GM18507 (cell line): ENCODE data around the gene PCDHGA10.
"Not testable (repeated sequence)": the region's sequence is repeated elsewhere in the genome, so short reads cannot be mapped to it uniquely, and the experiment has no call there.

Experiments
- DNase-seq: peaks from one replicate; pipeline ENCODE4 v3.0.0; 2011; ENCODE audit warnings: low read depth; ENCODE audit not compliant: insufficient read length; ENCODE audit errors: extremely low spot score
- FAIRE-seq: peaks from 2 replicates; lab custom pipeline; 2011; peaks lifted over from hg19 to GRCh38; lab: Jason Lieb, UNC

PCDHGA10 gene

DNA sequence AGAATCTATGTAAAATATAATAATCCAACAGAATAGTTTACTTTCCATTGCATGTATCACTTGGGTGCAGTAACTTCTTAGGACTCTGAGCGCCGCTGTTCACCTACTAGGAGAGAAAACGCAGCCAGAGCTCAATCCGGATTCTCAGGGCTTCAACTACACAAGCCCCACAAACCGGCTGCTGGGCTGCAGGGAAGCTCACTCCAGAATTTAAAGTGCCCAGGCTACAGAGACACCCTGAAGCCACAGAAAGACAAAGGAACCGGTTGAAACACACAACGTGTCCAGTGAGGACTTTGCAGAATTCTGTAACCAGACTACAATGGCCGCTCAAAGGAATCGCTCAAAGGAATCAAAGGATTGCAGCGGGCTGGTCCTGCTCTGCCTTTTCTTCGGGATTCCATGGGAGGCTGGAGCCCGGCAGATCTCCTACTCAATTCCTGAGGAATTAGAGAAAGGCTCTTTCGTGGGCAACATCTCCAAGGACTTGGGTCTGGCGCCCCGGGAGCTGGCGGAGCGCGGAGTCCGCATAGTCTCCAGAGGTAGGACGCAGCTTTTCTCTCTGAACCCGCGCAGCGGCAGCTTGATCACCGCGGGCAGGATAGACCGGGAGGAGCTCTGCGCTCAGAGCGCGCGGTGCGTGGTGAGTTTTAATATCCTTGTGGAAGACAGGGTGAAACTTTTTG, at the start of gene PCDHGA10:
Gene PCDHGA10 (plus strand): TSS at position 134 of the 686 bp plus-strand sequence. CDS start 189 bp downstream, at position 323.
- FAIRE-seq (no peak), DNase-seq (peak; percentile 23)

DNA sequence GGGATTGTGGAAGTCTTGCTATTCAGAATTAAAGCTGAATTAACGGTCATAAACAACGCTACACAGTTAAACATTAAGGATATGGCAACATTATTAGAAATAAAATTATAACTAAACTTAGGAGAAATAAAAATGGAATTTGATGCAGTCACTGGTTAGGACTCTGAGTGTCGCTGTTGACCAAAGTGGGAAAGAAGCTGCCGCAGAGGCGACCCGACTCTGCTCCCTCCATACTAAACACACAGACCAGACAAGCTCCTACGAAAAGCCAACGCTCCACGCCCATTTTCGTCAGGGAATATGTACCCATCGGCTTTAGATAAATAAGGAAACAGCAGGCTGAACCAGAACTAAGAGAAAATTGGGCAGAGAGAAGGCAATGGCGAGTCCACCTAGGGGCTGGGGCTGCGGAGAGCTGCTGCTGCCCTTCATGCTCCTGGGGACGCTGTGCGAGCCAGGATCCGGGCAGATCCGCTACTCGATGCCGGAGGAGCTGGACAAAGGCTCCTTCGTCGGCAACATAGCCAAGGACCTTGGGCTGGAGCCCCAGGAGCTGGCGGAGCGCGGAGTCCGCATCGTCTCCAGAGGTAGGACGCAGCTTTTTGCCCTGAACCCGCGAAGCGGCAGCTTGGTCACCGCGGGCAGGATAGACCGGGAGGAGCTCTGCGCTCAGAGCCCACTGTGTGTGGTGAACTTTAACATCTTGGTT, 48.7 kb upstream of the PCDHGA10 start, which contains the start of gene PCDHGA5:
Gene PCDHGA5 (plus strand): TSS at position 211 of the 709 bp plus-strand sequence. CDS start 169 bp downstream, at position 380.
- DNase-seq, result no peak
- FAIRE-seq, result no peak

DNA sequence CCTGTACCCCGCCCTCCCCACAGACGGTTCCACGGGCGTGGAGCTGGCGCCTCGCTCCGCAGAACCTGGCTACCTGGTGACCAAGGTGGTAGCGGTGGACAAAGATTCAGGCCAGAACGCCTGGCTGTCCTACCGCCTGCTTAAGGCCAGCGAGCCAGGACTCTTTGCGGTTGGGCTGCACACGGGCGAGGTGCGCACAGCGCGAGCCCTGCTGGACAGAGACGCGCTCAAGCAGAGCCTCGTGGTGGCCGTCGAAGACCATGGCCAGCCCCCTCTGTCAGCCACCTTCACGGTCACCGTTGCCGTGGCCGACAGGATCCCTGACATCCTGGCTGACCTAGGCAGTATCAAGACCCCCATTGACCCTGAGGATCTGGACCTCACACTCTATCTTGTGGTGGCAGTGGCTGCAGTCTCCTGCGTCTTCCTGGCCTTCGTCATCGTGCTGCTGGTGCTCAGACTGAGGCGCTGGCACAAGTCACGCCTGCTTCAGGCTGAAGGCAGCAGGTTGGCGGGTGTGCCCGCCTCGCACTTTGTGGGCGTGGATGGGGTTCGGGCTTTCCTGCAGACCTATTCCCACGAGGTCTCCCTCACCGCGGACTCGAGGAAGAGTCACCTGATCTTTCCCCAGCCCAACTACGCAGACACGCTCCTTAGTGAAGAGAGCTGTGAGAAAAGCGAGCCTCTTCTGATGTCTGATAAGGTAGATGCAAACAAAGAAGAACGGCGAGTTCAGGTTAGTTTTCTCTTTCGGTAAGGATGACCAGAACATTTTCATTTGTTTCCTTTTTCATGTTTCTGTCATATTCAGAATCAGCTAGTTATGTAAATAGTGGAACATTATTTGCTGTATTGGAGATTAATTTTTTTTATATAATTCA, 46.5 kb upstream of the PCDHGA10 start:
- FAIRE-seq, result no peak
- no peak for DNase-seq

DNA sequence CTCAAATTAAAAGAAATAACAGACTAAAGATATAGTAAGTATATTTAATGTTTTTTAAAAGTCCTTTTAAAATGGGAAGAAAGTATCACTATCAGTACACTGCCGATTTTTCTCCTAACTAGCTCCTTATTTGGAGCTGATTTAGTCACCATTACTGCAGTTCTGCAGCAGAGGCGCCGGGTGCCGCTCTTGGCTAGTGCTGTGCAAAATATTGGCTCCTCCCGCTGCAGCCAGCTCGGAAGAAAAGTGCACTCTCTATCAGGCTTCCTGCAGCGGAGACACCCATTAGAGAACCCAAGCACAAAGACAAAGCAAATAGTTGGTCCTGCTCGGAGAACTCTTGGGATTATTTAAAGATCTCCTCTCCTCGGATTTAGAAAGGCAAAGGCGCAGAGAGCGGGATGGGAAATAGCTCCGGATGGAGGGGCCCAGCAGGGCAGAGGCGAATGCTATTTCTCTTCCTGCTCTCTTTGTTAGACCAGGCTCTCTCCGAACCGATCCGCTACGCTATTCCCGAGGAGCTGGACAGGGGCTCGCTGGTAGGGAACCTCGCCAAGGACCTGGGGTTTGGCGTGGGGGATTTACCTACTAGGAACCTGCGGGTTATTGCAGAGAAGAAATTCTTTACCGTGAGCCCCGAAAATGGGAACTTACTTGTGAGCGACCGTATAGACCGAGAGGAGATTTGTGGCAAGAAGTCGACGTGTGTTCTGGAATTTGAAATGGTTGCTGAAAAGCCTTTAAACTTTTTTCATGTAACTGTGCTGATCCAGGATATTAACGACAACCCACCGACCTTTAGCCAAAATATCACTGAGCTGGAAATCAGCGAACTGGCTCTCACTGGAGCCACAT, 42.6 kb upstream of the PCDHGA10 start, which contains the start of gene PCDHGB3:
Gene PCDHGB3 (plus strand): TSS at position 249 of the 855 bp plus-strand sequence. CDS start 153 bp downstream, at position 402.
- FAIRE-seq (no peak), DNase-seq (peak; percentile 17)

DNA sequence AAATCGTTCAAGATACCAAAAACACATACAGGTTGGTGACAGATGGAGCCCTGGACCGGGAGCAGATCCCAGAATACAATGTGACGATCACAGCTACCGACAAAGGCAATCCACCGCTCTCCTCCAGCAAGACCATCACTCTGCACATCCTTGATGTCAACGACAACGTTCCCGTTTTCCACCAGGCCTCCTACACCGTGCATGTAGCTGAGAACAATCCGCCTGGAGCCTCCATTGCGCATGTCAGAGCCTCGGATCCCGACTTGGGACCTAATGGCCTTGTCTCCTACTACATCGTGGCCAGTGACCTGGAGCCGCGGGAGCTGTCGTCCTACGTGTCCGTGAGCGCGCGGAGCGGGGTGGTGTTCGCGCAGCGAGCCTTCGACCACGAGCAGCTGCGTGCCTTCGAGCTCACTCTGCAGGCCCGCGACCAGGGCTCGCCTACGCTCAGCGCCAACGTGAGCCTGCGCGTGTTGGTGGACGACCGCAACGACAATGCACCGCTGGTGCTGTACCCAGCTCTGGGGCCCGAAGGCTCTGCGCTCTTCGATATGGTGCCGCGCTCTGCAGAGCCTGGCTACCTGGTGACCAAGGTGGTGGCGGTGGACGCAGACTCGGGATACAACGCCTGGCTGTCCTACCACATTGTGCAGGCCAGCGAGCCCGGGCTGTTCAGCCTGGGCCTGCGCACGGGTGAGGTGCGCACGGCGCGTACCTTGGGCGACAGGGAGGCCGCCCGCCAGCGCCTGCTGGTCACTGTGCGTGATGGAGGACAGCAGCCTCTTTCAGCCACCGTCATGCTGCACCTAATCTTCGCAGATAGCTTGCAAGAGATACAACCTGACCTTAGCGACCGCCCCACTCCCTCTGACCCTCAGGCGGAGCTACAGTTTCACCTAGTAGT, 41.0 kb upstream of the PCDHGA10 start:
- FAIRE-seq, result no peak
- DNase-seq, result no peak

DNA sequence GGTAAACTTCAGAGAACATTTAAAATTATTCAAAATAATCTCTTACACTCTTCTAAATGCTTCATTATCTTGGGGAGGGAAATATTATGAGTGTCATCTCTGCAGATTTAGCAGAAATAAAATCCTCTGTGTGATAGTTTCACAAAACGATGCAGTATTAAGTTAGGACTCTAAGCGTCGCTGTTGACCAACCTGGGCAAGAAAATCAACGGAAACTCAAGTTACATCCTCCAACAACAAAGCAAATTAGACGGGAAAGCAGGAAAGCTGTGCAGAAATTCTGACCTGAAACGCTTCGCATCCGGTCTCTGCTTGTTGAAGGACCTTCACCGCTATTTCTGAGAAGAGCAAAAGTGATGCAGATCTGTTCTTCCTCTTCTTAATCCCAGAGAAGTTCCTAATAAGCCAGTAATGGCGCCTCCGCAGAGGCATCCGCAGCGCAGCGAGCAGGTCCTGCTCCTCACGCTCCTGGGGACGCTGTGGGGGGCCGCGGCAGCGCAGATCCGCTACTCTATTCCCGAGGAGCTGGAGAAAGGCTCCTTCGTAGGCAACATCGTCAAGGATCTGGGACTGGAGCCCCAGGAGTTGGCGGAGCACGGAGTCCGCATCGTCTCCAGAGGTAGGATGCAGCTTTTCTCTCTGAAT, 39.0 kb upstream of the PCDHGA10 start, which contains the start of gene PCDHGA6:
Gene PCDHGA6 (plus strand): TSS at position 219 of the 645 bp plus-strand sequence. CDS start 193 bp downstream, at position 412.
- FAIRE-seq, result no peak
- DNase-seq, result no peak

DNA sequence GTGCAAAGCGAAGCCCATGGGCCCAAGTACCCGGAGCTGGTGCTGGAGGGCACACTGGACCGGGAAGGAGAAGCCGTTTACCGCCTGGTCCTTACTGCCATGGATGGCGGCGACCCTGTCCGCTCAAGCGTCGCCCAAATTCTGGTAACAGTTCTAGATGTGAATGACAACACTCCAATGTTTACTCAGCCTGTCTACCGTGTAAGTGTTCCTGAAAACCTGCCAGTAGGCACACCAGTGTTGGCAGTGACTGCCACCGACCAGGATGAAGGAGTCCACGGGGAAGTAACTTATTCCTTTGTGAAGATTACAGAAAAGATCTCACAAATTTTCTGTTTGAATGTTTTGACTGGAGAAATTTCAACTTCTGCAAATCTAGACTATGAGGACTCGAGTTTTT, 38.2 kb upstream of the PCDHGA10 start:
- DNase-seq, result no peak

DNA sequence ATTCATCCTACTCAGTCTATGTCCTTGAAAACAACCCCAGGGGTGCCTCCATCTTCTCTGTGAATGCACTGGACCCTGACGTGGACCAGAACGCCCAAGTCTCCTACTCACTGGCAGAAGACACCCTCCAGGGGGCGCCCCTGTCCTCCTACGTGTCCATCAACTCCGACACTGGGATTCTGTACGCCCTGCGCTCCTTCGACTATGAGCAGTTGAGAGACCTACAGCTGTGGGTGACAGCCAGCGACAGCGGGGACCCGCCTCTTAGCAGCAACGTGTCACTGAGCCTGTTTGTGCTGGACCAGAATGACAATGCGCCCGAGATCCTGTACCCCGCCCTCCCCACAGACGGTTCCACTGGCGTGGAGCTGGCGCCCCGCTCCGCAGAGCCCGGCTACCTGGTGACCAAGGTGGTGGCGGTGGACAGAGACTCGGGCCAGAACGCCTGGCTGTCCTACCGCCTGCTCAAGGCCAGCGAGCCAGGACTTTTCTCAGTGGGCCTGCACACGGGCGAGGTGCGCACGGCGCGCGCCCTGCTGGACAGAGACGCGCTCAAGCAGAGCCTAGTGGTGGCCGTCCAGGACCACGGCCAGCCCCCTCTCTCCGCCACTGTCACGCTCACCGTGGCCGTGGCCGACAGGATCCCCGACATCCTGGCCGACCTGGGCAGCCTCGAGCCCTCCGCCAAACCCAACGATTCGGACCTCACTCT, 37.2 kb upstream of the PCDHGA10 start:
- FAIRE-seq, DNase-seq: not testable (repeated sequence)

More for the DNA sequence above, 38.2 kb upstream of the PCDHGA10 start:
- no peak for FAIRE-seq

DNA sequence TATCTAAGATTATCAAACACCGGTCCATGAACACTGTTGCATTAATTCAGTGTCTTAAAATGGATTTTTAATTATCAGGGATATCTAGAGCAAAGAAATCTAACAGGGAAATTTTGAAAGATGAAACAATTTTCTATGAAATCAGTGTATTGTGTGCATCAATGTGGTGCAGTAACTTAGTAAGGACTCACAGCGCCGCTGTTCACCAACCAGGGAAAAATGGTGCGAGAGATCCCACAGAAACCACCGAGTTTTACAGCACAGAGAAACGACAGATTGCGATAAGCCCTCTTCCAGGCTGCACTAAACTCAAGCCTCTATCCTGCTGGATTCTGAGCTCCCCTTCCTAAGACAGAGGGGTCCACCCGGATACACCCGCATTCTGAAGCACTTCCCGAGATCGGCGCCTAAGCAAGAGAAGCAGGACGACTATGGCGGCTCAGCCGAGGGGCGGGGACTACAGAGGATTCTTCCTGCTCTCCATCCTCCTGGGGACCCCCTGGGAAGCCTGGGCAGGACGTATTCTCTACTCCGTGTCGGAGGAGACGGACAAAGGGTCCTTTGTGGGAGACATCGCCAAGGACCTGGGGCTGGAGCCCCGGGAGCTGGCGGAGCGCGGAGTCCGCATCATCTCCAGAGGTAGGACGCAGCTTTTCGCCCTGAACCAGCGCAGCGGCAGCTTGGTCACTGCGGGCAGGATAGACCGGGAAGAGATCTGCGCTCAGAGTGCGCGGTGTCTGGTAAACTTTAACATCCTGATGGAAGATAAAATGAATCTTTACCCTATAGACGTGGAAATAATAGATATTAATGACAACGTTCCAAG, 30.1 kb upstream of the PCDHGA10 start, which contains the start of gene PCDHGA7:
Gene PCDHGA7 (plus strand): TSS at position 274 of the 826 bp plus-strand sequence. CDS start 158 bp downstream, at position 432.
- no peak for FAIRE-seq
- DNase-seq, result no peak

DNA sequence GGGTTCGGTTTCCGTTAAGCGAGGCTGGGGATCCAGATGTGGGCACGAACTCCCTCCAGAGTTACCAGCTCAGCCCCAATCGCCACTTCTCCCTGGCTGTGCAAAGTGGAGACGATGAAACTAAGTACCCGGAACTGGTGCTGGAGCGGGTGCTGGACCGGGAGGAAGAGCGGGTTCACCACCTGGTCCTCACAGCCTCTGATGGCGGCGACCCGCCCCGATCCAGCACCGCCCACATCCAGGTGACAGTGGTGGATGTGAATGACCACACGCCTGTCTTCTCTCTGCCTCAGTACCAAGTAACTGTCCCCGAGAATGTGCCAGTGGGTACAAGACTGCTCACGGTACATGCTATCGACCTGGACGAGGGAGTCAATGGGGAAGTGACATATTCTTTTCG, 29.4 kb upstream of the PCDHGA10 start:
- DNase-seq (no peak), FAIRE-seq (no peak)

DNA sequence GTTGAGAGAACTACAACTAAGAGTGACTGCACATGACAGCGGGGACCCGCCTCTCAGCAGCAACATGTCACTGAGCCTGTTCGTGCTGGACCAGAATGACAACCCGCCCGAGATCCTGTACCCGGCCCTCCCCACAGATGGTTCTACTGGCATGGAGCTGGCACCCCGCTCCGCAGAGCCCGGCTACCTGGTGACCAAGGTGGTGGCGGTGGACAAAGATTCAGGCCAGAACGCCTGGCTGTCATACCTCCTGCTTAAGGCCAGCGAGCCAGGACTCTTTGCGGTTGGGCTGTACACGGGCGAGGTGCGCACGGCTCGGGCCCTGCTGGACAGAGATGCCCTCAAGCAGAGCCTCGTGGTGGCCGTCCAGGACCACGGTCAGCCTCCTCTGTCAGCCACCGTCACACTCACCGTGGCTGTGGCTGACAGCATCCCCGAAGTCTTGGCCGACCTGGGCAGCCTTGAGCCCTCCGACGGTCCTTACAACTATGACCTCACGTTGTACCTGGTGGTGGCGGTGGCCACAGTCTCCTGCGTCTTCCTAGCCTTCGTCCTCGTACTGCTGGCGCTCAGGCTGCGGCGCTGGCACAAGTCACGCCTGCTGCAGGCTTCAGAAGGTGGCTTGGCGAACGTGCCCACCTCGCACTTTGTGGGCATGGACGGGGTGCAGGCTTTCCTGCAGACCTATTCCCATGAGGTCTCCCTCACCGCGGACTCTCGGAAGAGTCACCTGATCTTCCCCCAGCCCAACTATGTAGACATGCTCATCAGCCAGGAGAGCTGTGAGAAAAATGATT, 28.1 kb upstream of the PCDHGA10 start:
- DNase-seq (no peak), FAIRE-seq (no peak)

DNA sequence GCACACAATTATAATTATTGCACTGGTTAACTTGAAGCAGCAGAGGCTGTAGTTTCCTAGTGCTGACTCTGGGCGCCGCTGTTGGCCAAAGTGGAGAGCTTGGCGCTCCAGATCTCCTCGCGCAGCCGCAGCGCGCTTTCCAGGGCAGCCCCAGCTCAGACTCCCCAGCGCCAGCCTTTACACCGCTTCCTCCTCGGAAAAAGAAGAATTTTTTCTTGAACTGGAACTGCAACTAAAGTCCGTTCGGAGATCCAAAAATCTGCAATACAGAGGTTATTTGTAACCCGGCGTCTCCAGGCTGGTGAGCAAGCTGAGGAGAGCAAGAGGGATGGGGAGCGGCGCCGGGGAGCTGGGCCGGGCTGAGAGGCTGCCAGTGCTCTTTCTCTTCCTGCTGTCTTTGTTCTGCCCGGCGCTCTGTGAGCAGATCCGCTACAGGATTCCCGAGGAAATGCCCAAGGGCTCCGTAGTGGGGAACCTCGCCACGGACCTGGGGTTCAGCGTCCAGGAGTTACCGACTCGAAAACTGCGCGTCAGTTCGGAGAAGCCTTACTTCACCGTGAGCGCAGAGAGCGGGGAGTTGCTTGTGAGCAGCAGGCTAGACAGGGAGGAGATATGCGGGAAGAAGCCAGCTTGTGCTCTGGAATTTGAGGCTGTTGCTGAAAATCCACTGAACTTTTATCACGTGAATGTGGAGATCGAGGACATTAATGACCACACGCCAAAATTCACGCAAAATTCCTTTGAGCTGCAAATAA, 25.1 kb upstream of the PCDHGA10 start, which contains the start of gene PCDHGB4:
Gene PCDHGB4 (plus strand): TSS at position 142 of the 755 bp plus-strand sequence. CDS start 187 bp downstream, at position 329.
- DNase-seq, result not testable (repeated sequence)
- peak; percentile 49 for FAIRE-seq

DNA sequence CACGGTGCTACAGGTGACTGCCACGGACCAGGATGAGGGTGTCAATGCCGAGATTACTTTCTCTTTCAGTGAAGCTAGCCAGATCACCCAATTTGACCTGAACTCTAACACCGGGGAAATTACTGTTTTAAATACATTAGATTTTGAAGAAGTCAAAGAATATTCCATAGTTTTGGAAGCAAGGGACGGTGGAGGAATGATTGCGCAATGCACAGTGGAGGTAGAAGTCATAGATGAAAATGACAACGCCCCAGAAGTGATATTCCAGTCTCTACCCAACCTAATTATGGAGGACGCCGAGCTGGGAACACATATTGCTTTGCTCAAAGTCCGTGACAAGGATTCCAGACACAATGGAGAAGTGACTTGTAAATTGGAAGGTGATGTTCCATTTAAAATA, 24.1 kb upstream of the PCDHGA10 start:
- no peak for DNase-seq
- FAIRE-seq, result no peak
